Panc1 (cell line): Measurements from ENCODE around the gene SMYD2.

Experiments
- CTCF ChIP-seq: fragments of 450-650 bp; IDR thresholded peaks from 2 replicates; pipeline ENCODE4 v1.5.1; 2017; ENCODE audit warnings: mild to moderate bottlenecking
- POLR2AphosphoS5 ChIP-seq: IDR thresholded peaks from 2 replicates; pipeline ENCODE4 v1.6.1; 2012; ENCODE audit warnings: mild to moderate bottlenecking, low read depth, low read length, moderate library complexity

GRCh38 chr1:214326406-214326805, 45.4 kb downstream of the SMYD2 start:
- TF ChIP-seq CTCF = no peak
- TF ChIP-seq POLR2AphosphoS5 = no peak
